Stomach (tissue), 4 donors: ENCODE data around the gene PSMA6.

Experiments
- EP300 ChIP-seq: sonication (generic); formaldehyde crosslinking; IDR thresholded peaks from one replicate; pipeline ENCODE4 v1.6.1; 2017; ENCODE audit warnings: antibody characterized with exemption
- POLR2A ChIP-seq, 4 donors: fragments of 450-650 bp; IDR thresholded peaks; one replicate each; pipeline ENCODE4 v1.6.1; 2016; ENCODE audit warnings: antibody characterized with exemption in 4 of 4, control low read depth in 2 of 4, mild to moderate bottlenecking in 1 of 4, moderate library complexity in 1 of 4
- TF ChIP-seq, protein P1 (sequence below), 7 experiments: fragments of 450-650 bp in 4 of 7; fragments of 200-600 bp in 3 of 7; sonication (generic) in 3 of 7; IDR thresholded peaks; one replicate each; pipeline ENCODE4 v1.5.1; 2016 to 2019; ENCODE audit warnings: antibody characterized with exemption in 7 of 7, control low read depth in 2 of 7, mild to moderate bottlenecking in 1 of 7

DNA sequence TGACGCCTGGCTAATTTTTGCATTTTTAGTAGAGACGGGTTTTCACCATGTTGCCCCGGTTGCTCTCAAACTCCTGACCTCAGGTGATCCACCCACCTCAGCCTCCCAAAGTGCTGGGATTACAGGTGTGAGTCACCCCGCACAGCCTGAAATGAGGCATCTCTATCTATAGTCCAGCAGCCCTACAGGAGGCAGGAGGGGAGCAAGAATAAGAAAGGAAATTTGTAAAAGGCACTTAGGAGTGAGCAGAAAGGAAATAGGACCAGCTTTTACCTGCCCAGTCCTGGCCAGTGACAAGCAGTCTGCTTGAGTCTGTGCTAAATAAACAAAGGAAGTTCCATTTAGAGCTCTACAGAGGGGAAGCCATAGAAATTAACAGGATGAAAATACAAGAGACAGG, 15.0 kb upstream of the PSMA6 start:
- no peak for TF ChIP-seq POLR2A (IDR thresholded peaks at IDR 0.05)
- TF ChIP-seq, protein P1, sequence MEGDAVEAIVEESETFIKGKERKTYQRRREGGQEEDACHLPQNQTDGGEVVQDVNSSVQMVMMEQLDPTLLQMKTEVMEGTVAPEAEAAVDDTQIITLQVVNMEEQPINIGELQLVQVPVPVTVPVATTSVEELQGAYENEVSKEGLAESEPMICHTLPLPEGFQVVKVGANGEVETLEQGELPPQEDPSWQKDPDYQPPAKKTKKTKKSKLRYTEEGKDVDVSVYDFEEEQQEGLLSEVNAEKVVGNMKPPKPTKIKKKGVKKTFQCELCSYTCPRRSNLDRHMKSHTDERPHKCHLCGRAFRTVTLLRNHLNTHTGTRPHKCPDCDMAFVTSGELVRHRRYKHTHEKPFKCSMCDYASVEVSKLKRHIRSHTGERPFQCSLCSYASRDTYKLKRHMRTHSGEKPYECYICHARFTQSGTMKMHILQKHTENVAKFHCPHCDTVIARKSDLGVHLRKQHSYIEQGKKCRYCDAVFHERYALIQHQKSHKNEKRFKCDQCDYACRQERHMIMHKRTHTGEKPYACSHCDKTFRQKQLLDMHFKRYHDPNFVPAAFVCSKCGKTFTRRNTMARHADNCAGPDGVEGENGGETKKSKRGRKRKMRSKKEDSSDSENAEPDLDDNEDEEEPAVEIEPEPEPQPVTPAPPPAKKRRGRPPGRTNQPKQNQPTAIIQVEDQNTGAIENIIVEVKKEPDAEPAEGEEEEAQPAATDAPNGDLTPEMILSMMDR (IDR thresholded peaks at IDR 0.05) = no peak
- no peak for TF ChIP-seq EP300
